IMR-90 (cell line): Measurements from ENCODE around the gene PRCD. TPM values are rescaled to one million over a fixed set of nuclear protein-coding genes. Genes with fewer than 3 reads are reported as not detected.

ENCODE experiments used
- ATAC-seq: fragments of 200-7000 bp; cut with Tn5 transposase; 2 replicates; pipeline ENCODE4 v1.9.1; 2020; ENCODE audit warnings: low read depth, mild to moderate bottlenecking, moderate library complexity
- BruUV-seq: library from RNA; stranded (reverse); fragments of 400-500 nt; replicated peaks from 2 replicates; lab custom pipeline; 2021; lab: Mats Ljungman, UMichigan
- CTCF ChIA-PET: fragments of 300-600 bp; formaldehyde crosslinking; extraction: SDS; loops from one replicate; lab custom pipeline; 2021; ENCODE audit warnings: antibody characterized with exemption; lab: Yijun Ruan, JAX
- POLR2A ChIA-PET: fragments of 300-600 bp; sonication (Branson Sonifier 250); formaldehyde crosslinking; loops from one replicate; lab custom pipeline; 2022; ENCODE audit warnings: antibody characterized with exemption; ENCODE audit not compliant: unreplicated experiment; lab: Charles Lee
- DNase-seq: peaks from one replicate; pipeline ENCODE4 v3.0.0; 2013
- H2AFZ ChIP-seq: replicated peaks from 2 replicates; pipeline ENCODE3; 2013; ENCODE audit warnings: low read length, mild to moderate bottlenecking; ENCODE audit not compliant: poor library complexity
- H2AK5ac ChIP-seq: 2 replicates; pipeline ENCODE4 v1.6.1; 2013; ENCODE audit warnings: low read depth, low read length, inconsistent platforms
- H2AK9ac ChIP-seq: replicated peaks from 2 replicates; pipeline ENCODE3; 2013; ENCODE audit warnings: mild to moderate bottlenecking, low read depth, low read length, moderate library complexity; ENCODE audit not compliant: poor library complexity
- H2BK120ac ChIP-seq: 2 replicates; pipeline ENCODE4 v1.6.1; 2013; ENCODE audit warnings: low read depth, low read length, inconsistent platforms
- H2BK15ac ChIP-seq: 3 replicates; pipeline ENCODE4 v1.6.1; 2013; ENCODE audit warnings: low read depth, low read length, inconsistent platforms
- H2BK20ac ChIP-seq: 2 replicates; pipeline ENCODE4 v1.6.1; 2013; ENCODE audit warnings: low read depth, mild to moderate bottlenecking, inconsistent platforms, low read length, moderate library complexity
- H2BK5ac ChIP-seq: 2 replicates; pipeline ENCODE4 v1.6.1; 2013; ENCODE audit warnings: mild to moderate bottlenecking, low read depth, low read length, inconsistent platforms; ENCODE audit not compliant: poor library complexity, severe bottlenecking
- H3K14ac ChIP-seq: replicated peaks from 2 replicates; pipeline ENCODE4 v1.6.1; 2013; ENCODE audit warnings: low read depth, low read length, inconsistent platforms
- H3K18ac ChIP-seq: 2 replicates; pipeline ENCODE4 v1.6.1; 2013; ENCODE audit warnings: low read depth, low read length, control low read depth
- H3K23ac ChIP-seq: 2 replicates; pipeline ENCODE4 v1.6.1; 2013; ENCODE audit warnings: low read depth, low read length, inconsistent platforms
- H3K27ac ChIP-seq: 2 replicates; pipeline ENCODE4 v1.5.1; 2013; ENCODE audit warnings: mild to moderate bottlenecking, control low read depth, low read length; ENCODE audit not compliant: insufficient read depth
- H3K27me3 ChIP-seq: 2 replicates; pipeline ENCODE4 v1.6.1; 2013; ENCODE audit warnings: low read length; ENCODE audit not compliant: control insufficient read depth, insufficient read depth
- H3K36me3 ChIP-seq: 2 replicates; pipeline ENCODE4 v1.6.1; 2013; ENCODE audit warnings: low read length, mixed read lengths; ENCODE audit not compliant: control insufficient read depth, insufficient read depth
- H3K4ac ChIP-seq: 2 replicates; pipeline ENCODE4 v1.6.1; 2013; ENCODE audit warnings: low read depth, low read length, inconsistent platforms
- H3K4me1 ChIP-seq: 2 replicates; pipeline ENCODE4 v1.6.1; 2013; ENCODE audit warnings: low read length, mixed read lengths; ENCODE audit not compliant: control insufficient read depth, insufficient read depth
- H3K4me2 ChIP-seq: 2 replicates; pipeline ENCODE4 v1.6.1; 2013; ENCODE audit warnings: low read depth, mild to moderate bottlenecking, control low read depth, low read length, moderate library complexity
- H3K4me3 ChIP-seq: 2 replicates; pipeline ENCODE4 v1.5.1; 2013; ENCODE audit warnings: low read depth, mild to moderate bottlenecking, control low read depth, low read length, moderate library complexity; ENCODE audit not compliant: insufficient read depth
- H3K56ac ChIP-seq: 2 replicates; pipeline ENCODE4 v1.6.1; 2013; ENCODE audit warnings: low read length, inconsistent platforms; ENCODE audit not compliant: insufficient read depth; ENCODE audit errors: extremely low read depth
- H3K79me1 ChIP-seq, 2 experiments: 2 replicates each; pipeline ENCODE4 v1.6.1; 2013; ENCODE audit warnings: low read length in 2 of 2, inconsistent platforms in 1 of 2, low read depth in 1 of 2
- H3K9ac ChIP-seq: 2 replicates; pipeline ENCODE4 v1.6.1; 2013; ENCODE audit warnings: low read depth, low read length, control low read depth
- H3K9me1 ChIP-seq: 2 replicates; pipeline ENCODE4 v1.6.1; 2013; ENCODE audit warnings: low read length, inconsistent platforms; ENCODE audit not compliant: insufficient read depth
- H3K9me3 ChIP-seq: 2 replicates; pipeline ENCODE4 v1.6.1; 2013; ENCODE audit warnings: low read length; ENCODE audit not compliant: control insufficient read depth, insufficient read depth
- H4K20me1 ChIP-seq: 2 replicates; pipeline ENCODE4 v1.6.1; 2013; ENCODE audit warnings: low read length, inconsistent platforms; ENCODE audit not compliant: insufficient read depth
- H4K5ac ChIP-seq: 2 replicates; pipeline ENCODE4 v1.6.1; 2013; ENCODE audit warnings: mild to moderate bottlenecking, low read depth, low read length, control low read depth
- H4K8ac ChIP-seq, 2 experiments: 2 replicates each; pipeline ENCODE4 v1.6.1; 2013; ENCODE audit warnings: low read depth in 2 of 2, low read length in 2 of 2, control low read depth in 1 of 2, inconsistent platforms in 1 of 2
- H4K91ac ChIP-seq: 2 replicates; pipeline ENCODE4 v1.6.1; 2013; ENCODE audit warnings: low read depth, low read length, inconsistent platforms; ENCODE audit not compliant: insufficient read depth
- BHLHE40 ChIP-seq: fragments of 150-350 bp; IDR thresholded peaks from 2 replicates; pipeline ENCODE4 v1.6.1; 2016; ENCODE audit warnings: mild to moderate bottlenecking, low read depth, low read length
- CEBPB ChIP-seq: IDR thresholded peaks from 2 replicates; pipeline ENCODE4 v1.6.1; 2012; ENCODE audit warnings: low read depth, low read length, improper control_type of control experiment
- CHD1 ChIP-seq: IDR thresholded peaks from 2 replicates; pipeline ENCODE4 v1.6.1; 2012; ENCODE audit warnings: low read depth, low read length, improper control_type of control experiment
- CTCF ChIP-seq: conservative IDR thresholded peaks from 2 replicates; pipeline ENCODE4 v1.5.1; 2012; ENCODE audit warnings: mild to moderate bottlenecking, low read depth, low read length, improper control_type of control experiment
- ELK1 ChIP-seq: fragments of 150-350 bp; IDR thresholded peaks from 2 replicates; pipeline ENCODE4 v1.6.1; 2016; ENCODE audit warnings: low read depth, mild to moderate bottlenecking, low read length, moderate library complexity, borderline replicate concordance
- FOS ChIP-seq: fragments of 150-350 bp; IDR thresholded peaks from 2 replicates; pipeline ENCODE4 v1.6.1; 2016; ENCODE audit warnings: low read depth, low read length
- MAZ ChIP-seq: IDR thresholded peaks from 2 replicates; pipeline ENCODE4 v1.6.1; 2012; ENCODE audit warnings: low read depth, mild to moderate bottlenecking, low read length, improper control_type of control experiment, moderate library complexity, borderline replicate concordance
- MXI1 ChIP-seq: IDR thresholded peaks from 2 replicates; pipeline ENCODE4 v1.6.1; 2012; ENCODE audit warnings: low read depth, mild to moderate bottlenecking, low read length, moderate library complexity, borderline replicate concordance
- POLR2A ChIP-seq: IDR thresholded peaks from 2 replicates; pipeline ENCODE4 v1.6.1; 2012; ENCODE audit warnings: mild to moderate bottlenecking, low read depth, low read length
- RAD21 ChIP-seq: IDR thresholded peaks from 2 replicates; pipeline ENCODE4 v1.6.1; 2012; ENCODE audit warnings: low read length, improper control_type of control experiment
- RCOR1 ChIP-seq: IDR thresholded peaks from 2 replicates; pipeline ENCODE4 v1.6.1; 2012; ENCODE audit warnings: mild to moderate bottlenecking, low read length, improper control_type of control experiment; ENCODE audit not compliant: insufficient replicate concordance
- RFX5 ChIP-seq: IDR thresholded peaks from 2 replicates; pipeline ENCODE4 v1.8.0; 2012; ENCODE audit warnings: low read depth, mild to moderate bottlenecking, low read length, moderate library complexity
- USF2 ChIP-seq: fragments of 150-350 bp; IDR thresholded peaks from 2 replicates; pipeline ENCODE4 v1.6.1; 2017; ENCODE audit warnings: mild to moderate bottlenecking, antibody characterized with exemption, low read length, low read depth
- WGBS, 2 experiments: methylation state at CpG; one replicate each; pipeline versions ENCODE4 v1.1.5 to v1.1.7; 2013; ENCODE audit warnings: missing lambda C conversion rate in 2 of 2; ENCODE audit not compliant: insufficient read length in 1 of 2; ENCODE audit errors: extremely low coverage in 2 of 2; 5-methylcytosine and 5-hydroxymethylcytosine counted together
- dilution Hi-C: fragments of 300-500 bp; cut with HindIII; formaldehyde crosslinking; loops from one replicate; pipeline ENCODE4 v1.14.3; 2018; ENCODE audit warnings: low sequenced_read_pairs; ENCODE audit not compliant: unreplicated experiment
- in situ Hi-C: fragments of 300-500 bp; cut with MboI; formaldehyde crosslinking; loops from 3 replicates; pipeline ENCODE4 v1.14.3; 2019; ENCODE audit warnings: low sequenced_read_pairs, inconsistent platforms, mixed read lengths
- intact Hi-C: fragments of 100-400 bp; cut with micrococcal nuclease; formaldehyde crosslinking; loops from 2 replicates; pipeline ENCODE4 v1.10.0; 2022
- polyA plus RNA-seq, 3 experiments: library from polyadenylated mRNA; depleted of rRNA; stranded (reverse); fragments of >200 nt; gene quantifications; 2 replicates each; pipeline ENCODE4 v1.2.3, GENCODE V29; 2012; ENCODE audit warnings: low replicate concordance in 1 of 3
- total RNA-seq: library from RNA; depleted of rRNA; stranded (reverse); fragments of >200 nt; gene quantifications from 2 replicates; pipeline ENCODE4 v1.2.3, GENCODE V29; 2012

Gene PRCD
- total and polyA plus RNA-seq, 2 of the 4 experiments (the other 2 are of a cell fraction) = 0.32 TPM; not detected in 1

DNA sequence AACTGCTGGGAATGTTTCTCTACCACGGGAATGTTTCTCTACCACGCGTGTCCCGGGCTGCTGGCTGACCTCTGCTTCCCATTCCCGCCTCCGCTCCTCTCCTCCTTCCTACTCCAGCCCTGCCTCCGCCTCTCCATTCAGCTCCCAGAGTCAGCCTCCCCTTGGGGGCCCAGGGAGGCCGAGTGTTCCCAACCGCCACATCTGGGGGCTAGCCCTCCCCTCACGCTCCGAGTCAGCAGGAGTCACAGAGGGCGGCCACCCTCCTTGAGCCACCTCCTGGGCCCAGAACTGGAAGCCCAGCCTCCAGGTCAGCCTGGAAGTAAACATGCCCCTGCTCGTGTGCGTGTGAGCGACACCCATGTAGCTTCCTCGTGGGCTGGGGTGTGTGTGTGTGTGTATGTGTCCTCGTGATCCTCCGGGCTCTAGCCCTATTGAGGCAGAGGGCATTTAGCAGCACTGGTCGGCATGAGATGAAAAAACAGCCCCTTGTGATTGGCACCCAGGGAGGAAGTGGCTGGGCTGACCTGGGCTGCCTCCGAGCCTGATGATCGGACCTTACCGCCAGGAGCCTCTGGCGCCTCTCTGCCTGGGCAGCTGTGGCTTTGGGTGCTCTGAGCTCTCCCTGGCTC, 9.6 kb upstream of the PRCD start:
- Histone ChIP-seq H3K4ac (peak overlapping the region; percentile 99), H2BK5ac (peak overlapping the region; percentile 91), H3K36me3 (peaks cover 7% of the 10 kb centered on the region; the same call in 1 of the 2 replicates), H3K4me3 (no peak overlapping the region), H3K27me3 (no peaks in the 10 kb centered on the region), H2BK120ac (peak overlapping the region; percentile 97), H3K9me1 (peaks cover 22% of the 10 kb centered on the region), H2BK20ac (peak overlapping the region; percentile 95), H3K14ac (peak overlapping the region; percentile 94), H4K8ac (peak overlapping the region; percentile 88 to 100), H3K9me3 (no peaks in the 10 kb centered on the region), H2AFZ (peak overlapping the region; percentile 97), H3K4me1 (peaks cover 41% of the 10 kb centered on the region), H3K4me2 (peak overlapping the region; percentile 14), H3K18ac (peak overlapping the region; percentile 91), H4K91ac (peak overlapping the region; percentile 99), H2AK5ac (peak overlapping the region; percentile 92), H2AK9ac (peak overlapping the region; percentile 97), H4K5ac (peak overlapping the region; percentile 98), H3K79me1 (peaks cover 0 to 23% of the 10 kb centered on the region in 2 experiments; a peak in 1 of 4 replicates), H2BK15ac (peak overlapping the region; percentile 94; the same call in 2 of the 3 replicates), H3K9ac (peak overlapping the region; percentile 48), H4K20me1 (0 out of 2 replicates have a peak, but pooled peaks cover 2% of the 10 kb centered on the region), H3K56ac (peak overlapping the region; percentile 91; the same call in 1 of the 2 replicates), H3K23ac (peak overlapping the region; percentile 99), H3K27ac (peak overlapping the region; percentile 89)
- in situ Hi-C loops (no loop called here), intact Hi-C loops (loop anchor here (10.0 kb wide), 1 partner anchor 535 kb away; no protein-coding TSS in a partner anchor), dilution Hi-C loops (no loop called here)
- DNase-seq = peak; percentile 70
- CTCF ChIA-PET = interaction anchor here (1.5 to 1.6 kb wide), 2 partner anchors 10 to 27 kb away, joined by 3 to 5 read pairs; no protein-coding TSS in a partner anchor
- POLR2A ChIA-PET = interaction anchor here (1.1 kb wide), 1 partner anchor 14 kb away, joined by 3 read pairs; no protein-coding TSS in a partner anchor
- BruUV-seq = no TSS peak
- 16% methylated on average over 12 of the region's 23 CpGs; no CpG with 5 or more reads in 1 of the 2 experiments for WGBS, 2 experiments
- TF ChIP-seq POLR2A (no peak; the same call in 1 of the 2 replicates), RAD21 (no peak), RFX5 (no peak), CHD1 (no peak), FOS (no peak), USF2 (0 out of 2 replicates have a peak, but pooled peaks have one; percentile 33), ELK1 (no peak), CEBPB (no peak), CTCF (no peak), BHLHE40 (peak; percentile 27; the same call in 1 of the 2 replicates), MAZ (peak; percentile 28), RCOR1 (no peak), MXI1 (peak; percentile 31; the same call in 1 of the 2 replicates)
- peak; percentile 30 for ATAC-seq
